HepG2 (cell line): ENCODE measurements around the gene SENP7. TPM values are rescaled to one million over a fixed set of nuclear protein-coding genes. Genes with fewer than 3 reads are reported as not detected.
A peak's percentile ranks its signal among the peaks of the same experiment; 100 is the strongest.
"Not testable (repeated sequence)": the region's sequence is repeated elsewhere in the genome, so short reads cannot be mapped to it uniquely, and the experiment has no call there.

Experiments used
- ATAC-seq: fragments of 200-7000 bp; cut with Tn5 transposase; 3 replicates; pipeline ENCODE4 v1.9.1; 2020; ENCODE audit warnings: mild to moderate bottlenecking, moderate library complexity
- BruUV-seq: library from RNA; stranded (reverse); fragments of 400-500 nt; replicated peaks from 2 replicates; lab custom pipeline; 2021; lab: Mats Ljungman, UMichigan
- CTCF ChIA-PET: fragments of 300-600 bp; formaldehyde crosslinking; extraction: SDS; loops from one replicate; lab custom pipeline; 2021; ENCODE audit warnings: low total read pairs, inconsistent platforms, low intra/inter-chr PET ratio; lab: Yijun Ruan, JAX
- POLR2A ChIA-PET: fragments of 350-600 bp; sonication (Branson Sonifier 250); formaldehyde crosslinking; loops from one replicate; lab custom pipeline; 2020; ENCODE audit warnings: antibody characterized with exemption, inconsistent platforms; lab: Yijun Ruan, JAX
- DNase-seq: peaks from one replicate; pipeline ENCODE4 v3.0.0-alpha.2; 2015; ENCODE audit warnings: low spot score
- FAIRE-seq: peaks from 3 replicates; lab custom pipeline; 2011; peaks lifted over from hg19 to GRCh38; lab: Jason Lieb, UNC
- H2AFZ ChIP-seq: one replicate; pipeline ENCODE4 v1.6.1; 2011; ENCODE audit warnings: low read length, inconsistent platforms
- H3K27ac ChIP-seq: fragments of 300-600 bp; 3 replicates; pipeline ENCODE4 v1.8.0; 2011; ENCODE audit warnings: mixed run types, mild to moderate bottlenecking, mixed read lengths, low read length, inconsistent platforms; ENCODE audit not compliant: insufficient read depth; ENCODE audit errors: extremely low read length
- H3K27me3 ChIP-seq, 2 experiments: fragments of 200-600 bp in 1 of 2; 2 replicates in 1 of 2; 3 replicates in 1 of 2; pipeline versions ENCODE4 v1.6.0 to v1.8.0; 2011; ENCODE audit warnings: low read length in 2 of 2, mild to moderate bottlenecking in 2 of 2, moderate library complexity in 2 of 2, inconsistent platforms in 1 of 2; ENCODE audit not compliant: insufficient read depth in 2 of 2, control insufficient read depth in 1 of 2
- H3K36me3 ChIP-seq, 2 experiments: fragments of 200-600 bp in 1 of 2; replicated peaks in 1 of 2; 2 replicates in 1 of 2; 3 replicates in 1 of 2; pipeline versions ENCODE4 v1.5.1 to v1.8.0; 2011; ENCODE audit warnings: low read length in 2 of 2, inconsistent platforms in 1 of 2; ENCODE audit not compliant: insufficient read depth in 2 of 2, control insufficient read depth in 1 of 2
- H3K4me1 ChIP-seq: 2 replicates; pipeline ENCODE4 v1.5.1; 2012; ENCODE audit warnings: low read length, inconsistent platforms; ENCODE audit not compliant: insufficient read depth
- H3K4me2 ChIP-seq: 2 replicates; pipeline ENCODE4 v1.6.0; 2011; ENCODE audit warnings: low read depth, low read length, inconsistent platforms
- H3K4me3 ChIP-seq, 3 experiments: fragments of 200-600 bp in 1 of 3; sonication (generic), shearing (Covaris generic) in 1 of 3; replicated peaks in 1 of 3; 2 replicates each; pipeline ENCODE4 v1.5.1; 2011 to 2016; ENCODE audit warnings: low read length in 3 of 3, inconsistent platforms in 2 of 3, low read depth in 2 of 3, mild to moderate bottlenecking in 2 of 3, control low read depth in 1 of 3, mixed read lengths in 1 of 3; ENCODE audit not compliant: insufficient read depth in 1 of 3
- H3K79me2 ChIP-seq: one replicate; pipeline ENCODE4 v1.6.1; 2011; ENCODE audit warnings: low read length, inconsistent platforms; ENCODE audit not compliant: insufficient read depth
- H3K9ac ChIP-seq: 2 replicates; pipeline ENCODE4 v1.6.0; 2011; ENCODE audit warnings: mild to moderate bottlenecking, low read depth, low read length, inconsistent platforms; ENCODE audit not compliant: insufficient read depth
- H3K9me3 ChIP-seq: 2 replicates; pipeline ENCODE4 v1.5.1; 2012; ENCODE audit warnings: mild to moderate bottlenecking, low read length
- H4K20me1 ChIP-seq: 2 replicates; pipeline ENCODE4 v1.6.0; 2011; ENCODE audit warnings: inconsistent platforms, mild to moderate bottlenecking, low read length, moderate library complexity; ENCODE audit not compliant: insufficient read depth
- HMGXB4 ChIP-seq, 2 experiments: sonication (generic) in 1 of 2; formaldehyde crosslinking in 1 of 2; IDR thresholded peaks; 2 replicates each; pipeline versions ENCODE4 v1.4.0 to v1.6.1; 2018 to 2020; ENCODE audit warnings: missing genetic modification reagents in 2 of 2, borderline replicate concordance in 1 of 2, low read depth in 1 of 2, mild to moderate bottlenecking in 1 of 2, missing biosample characterization in 1 of 2
- KMT2A ChIP-seq: sonication (generic); formaldehyde crosslinking; IDR thresholded peaks from 2 replicates; pipeline ENCODE4 v1.4.0; 2020; ENCODE audit warnings: missing genetic modification reagents
- PHF21A ChIP-seq: sonication (generic); formaldehyde crosslinking; IDR thresholded peaks from 2 replicates; pipeline ENCODE4 v1.5.0; 2020; ENCODE audit warnings: mild to moderate bottlenecking, missing genetic modification reagents
- RXRB ChIP-seq: IDR thresholded peaks from 2 replicates; pipeline ENCODE4 v1.6.1; 2016; ENCODE audit warnings: borderline replicate concordance, missing genetic modification reagents, missing compliant biosample characterization
- SOX5 ChIP-seq: IDR thresholded peaks from 2 replicates; pipeline ENCODE4 v1.6.1; 2016; ENCODE audit warnings: borderline replicate concordance
- ZFX ChIP-seq: sonication (generic); formaldehyde crosslinking; IDR thresholded peaks from 2 replicates; pipeline ENCODE4 v1.4.0; 2020; ENCODE audit warnings: mild to moderate bottlenecking, low read depth, missing genetic modification reagents, moderate library complexity
- ZNF431 ChIP-seq: sonication (generic); formaldehyde crosslinking; IDR thresholded peaks from 2 replicates; pipeline ENCODE4 v1.9.0; 2022; ENCODE audit warnings: missing genetic modification reagents, low read depth, mild to moderate bottlenecking, borderline replicate concordance
- ZNF605 ChIP-seq: sonication (generic); formaldehyde crosslinking; IDR thresholded peaks from 2 replicates; pipeline ENCODE4 v1.8.0; 2022; ENCODE audit warnings: mild to moderate bottlenecking, missing genetic modification reagents
- ZNF766 ChIP-seq: sonication (generic); formaldehyde crosslinking; IDR thresholded peaks from 2 replicates; pipeline ENCODE4 v1.5.0; 2020; ENCODE audit warnings: missing genetic modification reagents, borderline replicate concordance
- ZNF792 ChIP-seq: IDR thresholded peaks from 2 replicates; pipeline ENCODE4 v1.6.1; 2016
- WGBS: methylation state at CpG from one replicate; pipeline ENCODE4 v1.1.6; 2017; ENCODE audit warnings: low lambda C conversion rate; 5-methylcytosine and 5-hydroxymethylcytosine counted together
- in situ Hi-C: cut with HindIII; loops from 2 replicates; pipeline ENCODE4 v1.10.0; 2017; ENCODE audit warnings: low pct_unique_long_range_greater_than_20kb; ENCODE audit not compliant: extremely low pct_ligation_motif_present
- intact Hi-C: fragments of 100-400 bp; cut with micrococcal nuclease; formaldehyde crosslinking; loops from one replicate; pipeline ENCODE4 v1.10.0; 2022; ENCODE audit not compliant: unreplicated experiment
- polyA plus RNA-seq, 8 experiments: library from polyadenylated mRNA; depleted of rRNA in 3 of 8; stranded (reverse) in 7 of 8; unstranded in 1 of 8; fragments of >200 nt; fragmentation: Illumina TruSeq in 4 of 8; extraction: Trizol in 4 of 8; gene quantifications; 2 replicates each; pipeline versions ENCODE4 v1.2.1 to v1.2.3, GENCODE V29; 2011 to 2016; ENCODE audit warnings: low read depth in 4 of 8, missing spikeins in 1 of 8, mixed read lengths in 1 of 8; ENCODE audit not compliant: insufficient read depth in 1 of 8
- total RNA-seq, 5 experiments: library from RNA; depleted of rRNA; stranded (reverse); fragments of >200 nt; fragmentation: Illumina TruSeq; extraction: Trizol; gene quantifications; 2 replicates each; pipeline ENCODE4 v1.2.3, GENCODE V29; 2016; ENCODE audit warnings: low read depth in 1 of 5
- TF ChIP-seq, protein P1 (sequence below): sonication (generic); formaldehyde crosslinking; IDR thresholded peaks from 2 replicates; pipeline ENCODE4 v1.5.0; 2020; ENCODE audit warnings: mild to moderate bottlenecking, missing genetic modification reagents

The SENP7 gene
- total and polyA plus RNA-seq, 2 of the 13 experiments (the other 11 are each of a cell fraction or from before 2014, with no cell fraction given) = 9.1 to 10.3 TPM

DNA sequence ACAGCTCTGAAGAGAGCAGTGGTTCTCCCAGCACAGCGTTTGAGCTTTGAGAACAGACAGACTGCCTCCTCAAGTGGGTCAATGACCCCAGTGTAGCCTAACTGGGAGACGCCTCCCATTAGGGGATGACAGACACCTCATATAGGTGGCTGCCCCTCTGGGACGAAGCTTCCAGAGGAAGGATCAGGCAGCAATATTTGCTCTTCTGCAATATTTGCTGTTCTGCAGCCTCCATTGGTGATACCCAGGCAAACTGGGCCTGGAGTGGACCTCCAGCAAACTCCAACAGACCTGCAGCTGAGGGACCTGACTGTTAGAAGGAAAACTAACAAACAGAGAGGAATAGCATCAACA, 45.7 kb downstream of the SENP7 start:
- Histone ChIP-seq H3K4me1 (peaks cover 26% of the 10 kb centered on the region), H3K4me3 (peak overlapping the region; percentile 54 to 71 (median 70); a peak in 5 of 6 replicates), H2AFZ (peak overlapping the region; percentile 51), H3K4me2 (peak overlapping the region; percentile 87), H3K27ac (peak overlapping the region; percentile 69), H3K9ac (peak overlapping the region; percentile 55)
- H3K36me3 ChIP-seq, DNase-seq, H3K79me2 ChIP-seq, H3K27me3 ChIP-seq, FAIRE-seq, CTCF ChIA-PET, H3K9me3 ChIP-seq, H4K20me1 ChIP-seq, in situ Hi-C loops: not testable (repeated sequence)
- intact Hi-C loops = loop anchor here (5.0 kb wide), 2 partner anchors 40 to 80 kb away; no protein-coding TSS in a partner anchor
- peak; percentile 51 for ATAC-seq
- BruUV-seq = TSS peak; percentile 54
- WGBS = 0% methylated on average over 2 of the region's 3 CpGs
- POLR2A ChIA-PET = interaction anchor here (0.7 to 2.7 kb wide), 9 partner anchors 10 to 210 kb away, joined by 3 to 14 read pairs (median 3); partner anchors contain the start of genes PCNP, SENP7, TRMT10C and ZBTB11
- TF ChIP-seq ZNF605 (peak; percentile 47; the same call in 1 of the 2 replicates), SOX5 (CRISPR knock-in tag) (0 out of 2 replicates have a peak, but pooled peaks have one; percentile 4), ZFX (CRISPR knock-in tag) (peak; percentile 23; the same call in 1 of the 2 replicates), KMT2A (CRISPR knock-in tag) (0 out of 2 replicates have a peak, but pooled peaks have one; percentile 8), ZNF431 (CRISPR knock-in tag) (0 out of 2 replicates have a peak, but pooled peaks have one; percentile 2), HMGXB4 (CRISPR knock-in tag; IDR thresholded peaks at IDR 0.05; ENCODE audit: borderline replicate concordance in 1 of 2, low read depth in 1 of 2) (0 out of 4 replicates have a peak, but pooled peaks of 1 of the 2 experiments have one; percentile 26), PHF21A (CRISPR knock-in tag) (0 out of 2 replicates have a peak, but pooled peaks have one; percentile 0), ZNF792 (peak; percentile 6; the same call in 1 of the 2 replicates), RXRB (CRISPR knock-in tag) (0 out of 2 replicates have a peak, but pooled peaks have one; percentile 36), ZNF766 (0 out of 2 replicates have a peak, but pooled peaks have one; percentile 7)
- TF ChIP-seq, protein P1, sequence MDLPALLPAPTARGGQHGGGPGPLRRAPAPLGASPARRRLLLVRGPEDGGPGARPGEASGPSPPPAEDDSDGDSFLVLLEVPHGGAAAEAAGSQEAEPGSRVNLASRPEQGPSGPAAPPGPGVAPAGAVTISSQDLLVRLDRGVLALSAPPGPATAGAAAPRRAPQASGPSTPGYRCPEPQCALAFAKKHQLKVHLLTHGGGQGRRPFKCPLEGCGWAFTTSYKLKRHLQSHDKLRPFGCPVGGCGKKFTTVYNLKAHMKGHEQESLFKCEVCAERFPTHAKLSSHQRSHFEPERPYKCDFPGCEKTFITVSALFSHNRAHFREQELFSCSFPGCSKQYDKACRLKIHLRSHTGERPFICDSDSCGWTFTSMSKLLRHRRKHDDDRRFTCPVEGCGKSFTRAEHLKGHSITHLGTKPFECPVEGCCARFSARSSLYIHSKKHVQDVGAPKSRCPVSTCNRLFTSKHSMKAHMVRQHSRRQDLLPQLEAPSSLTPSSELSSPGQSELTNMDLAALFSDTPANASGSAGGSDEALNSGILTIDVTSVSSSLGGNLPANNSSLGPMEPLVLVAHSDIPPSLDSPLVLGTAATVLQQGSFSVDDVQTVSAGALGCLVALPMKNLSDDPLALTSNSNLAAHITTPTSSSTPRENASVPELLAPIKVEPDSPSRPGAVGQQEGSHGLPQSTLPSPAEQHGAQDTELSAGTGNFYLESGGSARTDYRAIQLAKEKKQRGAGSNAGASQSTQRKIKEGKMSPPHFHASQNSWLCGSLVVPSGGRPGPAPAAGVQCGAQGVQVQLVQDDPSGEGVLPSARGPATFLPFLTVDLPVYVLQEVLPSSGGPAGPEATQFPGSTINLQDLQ = 0 out of 2 replicates have a peak, but pooled peaks have one; percentile 6
